Neural cell (in vitro differentiated cells): Measurements from ENCODE around the gene NEURL4. TPM values are rescaled to one million over a fixed set of nuclear protein-coding genes. Genes with fewer than 3 reads are reported as not detected.

Source experiments
- H2AFZ ChIP-seq: fragments of 200-600, 300-800 bp; sonication (generic), shearing (Covaris generic); 2 replicates; pipeline ENCODE4 v1.6.0; 2014; ENCODE audit warnings: low read depth, mild to moderate bottlenecking, antibody characterized with exemption, low read length, moderate library complexity
- H3F3A ChIP-seq: fragments of 200-600 bp; shearing (Covaris generic); 2 replicates; pipeline ENCODE4 v1.6.1; 2016; ENCODE audit warnings: mild to moderate bottlenecking, moderate library complexity, mixed read lengths, antibody characterized with exemption, low read length; ENCODE audit not compliant: insufficient read depth, poor library complexity, severe bottlenecking
- H3K27ac ChIP-seq: fragments of 200-600, 300-800 bp; sonication (generic), shearing (Covaris generic); 2 replicates; pipeline ENCODE4 v1.5.1; 2014; ENCODE audit warnings: mild to moderate bottlenecking, low read length, moderate library complexity
- H3K27me3 ChIP-seq: fragments of 300-800, 200-600 bp; sonication (generic), shearing (Covaris generic); 2 replicates; pipeline ENCODE4 v1.6.0; 2014; ENCODE audit warnings: mild to moderate bottlenecking, low read depth, low read length, moderate library complexity; ENCODE audit not compliant: insufficient read depth
- H3K36me3 ChIP-seq: fragments of 300-800, 200-600 bp; sonication (generic), shearing (Covaris generic); 2 replicates; pipeline ENCODE4 v1.5.1; 2014; ENCODE audit warnings: mild to moderate bottlenecking, antibody characterized with exemption, low read length, moderate library complexity; ENCODE audit not compliant: insufficient read depth
- H3K4me2 ChIP-seq: fragments of 300-800, 200-600 bp; sonication (generic), shearing (Covaris generic); 2 replicates; pipeline ENCODE4 v1.6.0; 2014; ENCODE audit warnings: mild to moderate bottlenecking, low read length
- H3K4me3 ChIP-seq: fragments of 300-800, 200-600 bp; sonication (generic), shearing (Covaris generic); 2 replicates; pipeline ENCODE4 v1.5.1; 2014; ENCODE audit warnings: mild to moderate bottlenecking, low read length, moderate library complexity
- H3K79me2 ChIP-seq: fragments of 200-600 bp; shearing (Covaris generic); replicated peaks from 2 replicates; pipeline ENCODE4 v1.6.0; 2014; ENCODE audit warnings: mild to moderate bottlenecking, low read length, moderate library complexity; ENCODE audit not compliant: insufficient read depth
- H3K9ac ChIP-seq: fragments of 300-800, 200-600 bp; sonication (generic), shearing (Covaris generic); 2 replicates; pipeline ENCODE4 v1.6.1; 2016; ENCODE audit warnings: mild to moderate bottlenecking, low read length, mixed read lengths
- H3K9me2 ChIP-seq: fragments of 200-600 bp; shearing (Covaris generic); 2 replicates; pipeline ENCODE4 v1.6.1; 2016; ENCODE audit warnings: mild to moderate bottlenecking, low read length, mixed read lengths; ENCODE audit not compliant: insufficient read depth
- H3K9me3 ChIP-seq: fragments of 200-600, 300-800 bp; sonication (generic), shearing (Covaris generic); 2 replicates; pipeline ENCODE4 v1.6.1; 2016; ENCODE audit warnings: mild to moderate bottlenecking, mixed run types, low read length, moderate library complexity, mixed read lengths
- H4K20me1 ChIP-seq: fragments of 200-600 bp; shearing (Covaris generic); 2 replicates; pipeline ENCODE4 v1.6.1; 2016; ENCODE audit warnings: mild to moderate bottlenecking, mixed run types; ENCODE audit not compliant: insufficient read depth
- CTCF ChIP-seq: fragments of 450-650 bp; IDR thresholded peaks from 2 replicates; pipeline ENCODE4 v1.5.1; 2014; ENCODE audit warnings: antibody characterized with exemption, mild to moderate bottlenecking, moderate library complexity; ENCODE audit not compliant: poor library complexity, severe bottlenecking
- EP300 ChIP-seq: fragments of 450-650 bp; conservative IDR thresholded peaks from 2 replicates; pipeline ENCODE4 v1.6.1; 2014; ENCODE audit warnings: antibody characterized with exemption, mild to moderate bottlenecking, moderate library complexity; ENCODE audit not compliant: poor library complexity, severe bottlenecking
- EZH2 ChIP-seq: fragments of 200-600, 300-800 bp; shearing (Covaris generic), sonication (generic); IDR thresholded peaks from 2 replicates; pipeline ENCODE4 v1.6.1; 2014; ENCODE audit warnings: antibody characterized with exemption, low read length, borderline replicate concordance, mild to moderate bottlenecking; ENCODE audit not compliant: insufficient read depth, poor library complexity, severe bottlenecking
- MXI1 ChIP-seq: fragments of 450-650 bp; conservative IDR thresholded peaks from 2 replicates; pipeline ENCODE4 v1.6.1; 2014; ENCODE audit warnings: antibody characterized with exemption, mild to moderate bottlenecking; ENCODE audit not compliant: poor library complexity, severe bottlenecking
- POLR2AphosphoS5 ChIP-seq: IDR thresholded peaks from 2 replicates; pipeline ENCODE4 v1.6.1; 2012
- RAD21 ChIP-seq: fragments of 450-650 bp; conservative IDR thresholded peaks from 2 replicates; pipeline ENCODE4 v1.6.1; 2014; ENCODE audit warnings: antibody characterized with exemption, mild to moderate bottlenecking, moderate library complexity
- REST ChIP-seq: IDR thresholded peaks from 2 replicates; pipeline ENCODE4 v1.6.1; 2012; ENCODE audit warnings: borderline replicate concordance
- SMC3 ChIP-seq: fragments of 450-650 bp; conservative IDR thresholded peaks from 2 replicates; pipeline ENCODE4 v1.6.1; 2014; ENCODE audit warnings: antibody characterized with exemption, mild to moderate bottlenecking, moderate library complexity; ENCODE audit not compliant: poor library complexity
- TAF1 ChIP-seq: IDR thresholded peaks from 2 replicates; pipeline ENCODE4 v1.6.1; 2012; ENCODE audit warnings: low read depth
- polyA plus RNA-seq: library from polyadenylated mRNA; depleted of rRNA; stranded (reverse); fragments of >200 nt; gene quantifications from 2 replicates; pipeline ENCODE4 v1.2.3, GENCODE V29; 2014

Gene NEURL4
- polyA plus RNA-seq, 1 donor from 2014 or later = 58.4 TPM

GRCh38 chr17:7348478-7349242 is 19.5 kb upstream of the NEURL4 start:
- Histone ChIP-seq H3K79me2 (peaks cover 3% of the 10 kb centered on the region), H3F3A (no peaks in the 10 kb centered on the region), H3K4me3 (no peak overlapping the region), H4K20me1 (no peaks in the 10 kb centered on the region), H3K36me3 (no peaks in the 10 kb centered on the region), H3K4me2 (no peak overlapping the region), H3K9me3 (no peaks in the 10 kb centered on the region), H2AFZ (no peak overlapping the region), H3K27me3 (no peaks in the 10 kb centered on the region), H3K27ac (no peak overlapping the region), H3K9me2 (no peaks in the 10 kb centered on the region), H3K9ac (no peak overlapping the region)
- no peak for TF ChIP-seq TAF1
- no peak for TF ChIP-seq EZH2
- no peak for TF ChIP-seq REST
- TF ChIP-seq MXI1 = no peak
- no peak for TF ChIP-seq SMC3
- no peak for TF ChIP-seq EP300
- TF ChIP-seq POLR2AphosphoS5 = no peak
- no peak for TF ChIP-seq RAD21
- no peak for TF ChIP-seq CTCF

GRCh38 chr17:7347630-7348477 is 18.7 kb upstream of the NEURL4 start:
- no peak overlapping the region for H3K4me3 ChIP-seq
- H3K9ac ChIP-seq = no peak overlapping the region
- no peak overlapping the region for H3K27ac ChIP-seq
- no peaks in the 10 kb centered on the region for H3K9me3 ChIP-seq
- no peaks in the 10 kb centered on the region for H3K27me3 ChIP-seq
- H3F3A ChIP-seq = no peaks in the 10 kb centered on the region
- no peak overlapping the region for H3K4me2 ChIP-seq
- no peak overlapping the region for H2AFZ ChIP-seq
- H3K36me3 ChIP-seq = no peaks in the 10 kb centered on the region
- H3K79me2 ChIP-seq = peaks cover 3% of the 10 kb centered on the region
- TF ChIP-seq EP300 (no peak), TAF1 (no peak), REST (no peak), MXI1 (no peak), SMC3 (no peak), CTCF (no peak), RAD21 (no peak), POLR2AphosphoS5 (no peak), EZH2 (no peak)
- no peaks in the 10 kb centered on the region for H4K20me1 ChIP-seq
- no peaks in the 10 kb centered on the region for H3K9me2 ChIP-seq
